Subcutaneous adipose tissue (tissue), 4 donors: ENCODE data around the gene NAALADL2. TPM values are rescaled to one million over a fixed set of nuclear protein-coding genes. Genes with fewer than 3 reads are reported as not detected.

ENCODE experiments used
- total RNA-seq, 4 donors: library from RNA; depleted of rRNA; stranded (reverse); fragments of >200 nt; gene quantifications; one replicate each; pipeline ENCODE4 v1.1.0, GENCODE V29; 2016
- TF ChIP-seq, protein P1 (sequence below): fragments of 450-650 bp; IDR thresholded peaks from one replicate; pipeline ENCODE4 v1.5.1; 2016; ENCODE audit warnings: low read depth, mild to moderate bottlenecking, control low read depth, antibody characterized with exemption, moderate library complexity

NAALADL2 gene
- total RNA-seq, 4 donors from 2014 or later = 9.4 to 18.1 (median 11.8) TPM

DNA sequence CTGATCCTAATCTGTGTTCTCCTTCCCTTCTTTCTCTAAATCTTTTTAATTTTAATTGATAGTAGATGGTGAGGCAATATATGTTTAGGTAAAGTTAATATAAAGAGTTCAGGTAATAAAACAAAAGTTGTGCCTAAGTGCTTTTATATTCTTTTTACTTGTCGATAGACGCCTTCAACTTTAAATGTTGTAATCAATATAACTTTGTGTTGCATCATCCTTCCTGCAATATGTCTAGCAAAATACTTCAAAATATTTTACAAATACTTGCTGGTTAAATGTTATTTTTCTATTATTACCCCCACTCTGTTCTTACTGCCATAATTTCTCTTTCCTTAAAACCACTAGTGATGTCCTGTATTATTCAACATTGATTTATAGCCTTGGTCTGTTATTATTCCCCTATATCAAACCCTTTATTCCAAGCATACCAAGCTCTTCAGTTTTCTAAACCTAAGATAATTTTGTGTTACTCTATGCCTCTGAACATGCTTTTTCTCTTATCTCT, 92.4 kb downstream of the NAALADL2 start:
- TF ChIP-seq, protein P1, sequence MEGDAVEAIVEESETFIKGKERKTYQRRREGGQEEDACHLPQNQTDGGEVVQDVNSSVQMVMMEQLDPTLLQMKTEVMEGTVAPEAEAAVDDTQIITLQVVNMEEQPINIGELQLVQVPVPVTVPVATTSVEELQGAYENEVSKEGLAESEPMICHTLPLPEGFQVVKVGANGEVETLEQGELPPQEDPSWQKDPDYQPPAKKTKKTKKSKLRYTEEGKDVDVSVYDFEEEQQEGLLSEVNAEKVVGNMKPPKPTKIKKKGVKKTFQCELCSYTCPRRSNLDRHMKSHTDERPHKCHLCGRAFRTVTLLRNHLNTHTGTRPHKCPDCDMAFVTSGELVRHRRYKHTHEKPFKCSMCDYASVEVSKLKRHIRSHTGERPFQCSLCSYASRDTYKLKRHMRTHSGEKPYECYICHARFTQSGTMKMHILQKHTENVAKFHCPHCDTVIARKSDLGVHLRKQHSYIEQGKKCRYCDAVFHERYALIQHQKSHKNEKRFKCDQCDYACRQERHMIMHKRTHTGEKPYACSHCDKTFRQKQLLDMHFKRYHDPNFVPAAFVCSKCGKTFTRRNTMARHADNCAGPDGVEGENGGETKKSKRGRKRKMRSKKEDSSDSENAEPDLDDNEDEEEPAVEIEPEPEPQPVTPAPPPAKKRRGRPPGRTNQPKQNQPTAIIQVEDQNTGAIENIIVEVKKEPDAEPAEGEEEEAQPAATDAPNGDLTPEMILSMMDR = no peak

DNA sequence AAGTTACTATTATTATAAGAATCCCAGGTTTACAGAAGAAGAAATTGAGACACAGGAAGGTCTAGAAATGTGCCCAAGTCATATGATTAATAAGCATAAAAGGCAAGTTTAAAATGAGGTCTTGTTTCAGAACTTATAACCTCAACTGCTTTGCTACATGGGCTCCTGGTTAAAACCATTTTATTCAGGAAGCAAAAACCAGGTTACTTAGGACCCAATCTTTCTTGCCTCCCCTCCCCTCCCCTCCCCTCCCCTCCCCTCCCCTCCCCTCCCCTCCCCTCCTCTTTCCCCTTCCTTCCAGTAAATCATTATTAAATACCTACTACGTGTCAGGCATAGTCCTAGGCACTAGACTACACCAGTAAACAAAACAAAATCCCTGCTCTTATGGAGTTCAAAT, 93.9 kb downstream of the NAALADL2 start:
- TF ChIP-seq, protein P1 = no peak

DNA sequence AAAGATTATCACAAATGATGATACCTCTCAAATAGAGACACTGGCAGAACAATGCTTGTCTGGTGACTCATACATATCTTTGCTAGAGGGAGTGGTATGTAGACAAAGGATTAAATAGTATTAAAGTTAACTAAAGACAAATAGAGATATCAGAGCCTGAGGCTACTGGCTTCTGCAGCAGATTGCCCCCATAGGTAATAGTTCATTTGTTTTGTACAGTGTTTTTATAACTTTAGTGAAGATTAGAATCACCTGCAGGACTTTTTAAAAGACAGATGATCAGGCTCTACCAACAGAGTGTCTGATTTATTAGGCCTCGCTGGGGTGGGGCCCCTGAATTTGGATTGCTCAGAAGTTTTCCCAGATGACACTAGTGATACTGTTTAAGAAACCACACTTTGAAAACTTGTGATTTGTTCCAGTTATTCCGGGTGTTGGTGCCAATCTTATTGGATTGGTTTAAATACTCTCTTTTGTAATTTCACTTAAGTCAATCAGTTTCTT, 96.4 kb downstream of the NAALADL2 start:
- TF ChIP-seq, protein P1 = no peak

DNA sequence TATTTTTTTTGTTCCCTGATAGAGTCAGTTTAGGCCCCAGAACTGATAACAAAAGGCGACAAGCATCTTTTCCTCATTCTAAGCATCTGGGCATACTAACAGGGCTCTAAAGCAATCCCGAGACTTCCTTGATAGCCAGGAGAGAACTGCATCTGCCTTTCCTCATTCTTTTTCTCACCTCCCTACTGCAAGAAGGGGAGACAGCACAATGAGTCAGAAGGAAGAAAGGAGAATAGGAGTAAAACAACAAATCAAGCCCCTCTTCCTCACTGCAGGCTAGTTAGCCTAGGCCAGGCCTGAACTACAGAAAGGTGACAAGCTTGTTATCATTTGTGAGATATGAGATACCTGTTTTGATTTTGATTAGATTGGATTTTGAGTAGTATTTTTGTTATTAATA, 97.9 kb downstream of the NAALADL2 start:
- TF ChIP-seq, protein P1 = no peak

DNA sequence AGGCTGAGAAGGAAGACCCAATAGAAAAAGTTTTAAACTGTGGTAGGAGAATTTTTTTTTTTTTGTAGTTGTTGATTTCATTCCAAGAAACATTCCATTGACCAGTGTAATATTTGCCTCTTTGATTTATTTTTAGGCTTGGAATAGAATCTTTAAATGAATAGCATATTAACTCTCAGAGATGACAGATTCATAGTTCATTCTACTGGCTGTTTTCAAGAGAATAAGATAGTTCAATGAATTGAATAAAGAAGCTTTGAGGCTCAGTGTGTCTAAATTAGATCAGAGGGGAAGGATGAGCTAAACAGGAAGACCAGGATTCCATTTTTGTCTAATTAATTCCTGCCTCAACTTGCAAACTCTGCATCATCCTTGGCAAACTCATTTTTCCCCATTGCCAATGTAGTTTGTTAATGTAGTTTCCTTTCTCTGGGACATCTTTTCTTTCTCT, 98.4 kb downstream of the NAALADL2 start:
- TF ChIP-seq, protein P1 = no peak

DNA sequence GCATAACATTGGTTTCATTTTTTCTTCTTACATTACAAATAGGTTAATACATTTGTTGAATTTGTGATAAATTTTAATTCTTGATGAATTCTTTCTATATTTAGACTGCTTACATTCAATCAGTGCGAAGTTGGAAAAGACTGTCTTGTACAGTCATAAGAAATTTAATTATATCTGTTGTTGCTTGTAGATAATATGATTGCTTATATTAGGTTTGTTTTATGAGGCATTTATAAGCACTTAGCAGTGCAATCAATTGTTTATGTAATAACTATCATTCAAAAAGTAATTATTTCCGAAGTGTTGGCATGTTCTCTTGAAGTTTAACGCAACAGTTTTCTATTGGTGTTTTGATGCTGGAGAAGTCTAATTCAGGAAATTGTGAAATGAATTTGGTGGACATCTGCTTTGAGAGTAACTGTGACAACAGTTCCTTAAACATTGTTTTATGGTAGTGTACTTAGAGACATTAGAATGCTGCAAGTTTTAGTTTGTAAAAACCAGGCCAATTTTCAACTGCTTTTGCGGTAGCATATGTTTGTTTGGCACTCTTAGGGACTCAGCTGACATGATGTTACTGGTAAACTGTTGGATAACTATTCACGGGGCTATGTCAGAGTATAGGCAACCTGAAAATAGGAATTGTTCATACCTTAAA, 99.7 kb downstream of the NAALADL2 start:
- TF ChIP-seq, protein P1 = no peak

DNA sequence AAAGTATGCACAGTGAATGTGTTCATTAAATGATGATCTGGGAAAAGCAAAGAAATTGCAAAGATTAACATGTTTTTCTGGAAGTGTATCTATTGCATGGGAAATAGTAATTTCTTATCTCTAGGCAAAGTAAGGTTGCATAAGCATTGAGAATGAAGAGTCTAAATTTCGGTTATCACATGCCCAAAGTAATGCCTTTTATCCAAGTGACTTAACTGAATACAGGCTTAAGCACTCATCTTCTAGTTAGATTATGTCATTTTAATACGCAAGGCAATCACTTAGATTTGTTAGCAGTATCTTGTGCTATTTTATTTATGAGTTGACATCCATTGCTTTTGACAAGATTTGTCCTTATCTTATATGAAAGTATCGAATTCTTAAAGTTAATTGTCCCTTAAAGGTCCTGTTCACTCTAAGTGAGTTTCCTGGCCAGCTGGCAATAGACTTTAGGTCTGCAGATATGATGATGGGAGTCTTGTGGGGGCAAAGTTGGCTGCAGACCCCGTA, 100.5 kb downstream of the NAALADL2 start:
- TF ChIP-seq, protein P1 = no peak
